Measurements from ENCODE around the gene IGF2R. TPM values are rescaled to one million over a fixed set of nuclear protein-coding genes. Genes with fewer than 3 reads are reported as not detected.

The IGF2R gene
- total RNA-seq, 1 donor from 2014 or later, result 105 TPM

DNA sequence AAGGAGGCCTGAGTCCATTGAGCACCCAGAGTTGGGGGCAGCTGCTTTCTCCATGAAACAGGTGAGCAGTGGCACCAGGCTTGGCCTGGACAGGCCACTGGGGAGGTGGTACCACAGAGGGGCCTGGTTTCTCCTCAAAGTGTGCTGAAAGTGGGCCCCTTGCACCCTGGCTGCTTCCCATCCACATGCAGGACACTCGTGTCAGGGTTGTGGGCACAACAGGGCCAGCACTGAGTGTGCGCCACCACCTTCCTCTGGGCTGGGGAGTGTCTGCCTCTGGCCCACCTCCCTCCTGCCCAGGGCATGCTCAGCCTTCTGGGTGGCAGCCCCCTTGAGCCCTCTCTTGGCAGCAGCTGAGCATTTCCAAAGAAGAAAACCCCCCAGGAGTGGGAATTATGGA is 147.5 kb downstream of the IGF2R start:
- Mint-ChIP-seq H3K9me3 (ENCODE audit: unreplicated experiment) (peaks cover 2% of the 10 kb centered on the region), H3K27me3 (ENCODE audit: unreplicated experiment) (peaks cover 5% of the 10 kb centered on the region), H3K4me3 (ENCODE audit: unreplicated experiment) (no peak overlapping the region), H3K36me3 (ENCODE audit: unreplicated experiment) (peaks cover 11% of the 10 kb centered on the region), H3K4me1 (ENCODE audit: low read depth, unreplicated experiment) (no peaks in the 10 kb centered on the region), H3K27ac (ENCODE audit: unreplicated experiment) (no peak overlapping the region)
- TF ChIP-seq, protein P1, sequence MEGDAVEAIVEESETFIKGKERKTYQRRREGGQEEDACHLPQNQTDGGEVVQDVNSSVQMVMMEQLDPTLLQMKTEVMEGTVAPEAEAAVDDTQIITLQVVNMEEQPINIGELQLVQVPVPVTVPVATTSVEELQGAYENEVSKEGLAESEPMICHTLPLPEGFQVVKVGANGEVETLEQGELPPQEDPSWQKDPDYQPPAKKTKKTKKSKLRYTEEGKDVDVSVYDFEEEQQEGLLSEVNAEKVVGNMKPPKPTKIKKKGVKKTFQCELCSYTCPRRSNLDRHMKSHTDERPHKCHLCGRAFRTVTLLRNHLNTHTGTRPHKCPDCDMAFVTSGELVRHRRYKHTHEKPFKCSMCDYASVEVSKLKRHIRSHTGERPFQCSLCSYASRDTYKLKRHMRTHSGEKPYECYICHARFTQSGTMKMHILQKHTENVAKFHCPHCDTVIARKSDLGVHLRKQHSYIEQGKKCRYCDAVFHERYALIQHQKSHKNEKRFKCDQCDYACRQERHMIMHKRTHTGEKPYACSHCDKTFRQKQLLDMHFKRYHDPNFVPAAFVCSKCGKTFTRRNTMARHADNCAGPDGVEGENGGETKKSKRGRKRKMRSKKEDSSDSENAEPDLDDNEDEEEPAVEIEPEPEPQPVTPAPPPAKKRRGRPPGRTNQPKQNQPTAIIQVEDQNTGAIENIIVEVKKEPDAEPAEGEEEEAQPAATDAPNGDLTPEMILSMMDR (IDR thresholded peaks at IDR 0.05; ENCODE audit: partially characterized antibody, unreplicated experiment), result no peak
- DNase-seq, result no peak

DNA sequence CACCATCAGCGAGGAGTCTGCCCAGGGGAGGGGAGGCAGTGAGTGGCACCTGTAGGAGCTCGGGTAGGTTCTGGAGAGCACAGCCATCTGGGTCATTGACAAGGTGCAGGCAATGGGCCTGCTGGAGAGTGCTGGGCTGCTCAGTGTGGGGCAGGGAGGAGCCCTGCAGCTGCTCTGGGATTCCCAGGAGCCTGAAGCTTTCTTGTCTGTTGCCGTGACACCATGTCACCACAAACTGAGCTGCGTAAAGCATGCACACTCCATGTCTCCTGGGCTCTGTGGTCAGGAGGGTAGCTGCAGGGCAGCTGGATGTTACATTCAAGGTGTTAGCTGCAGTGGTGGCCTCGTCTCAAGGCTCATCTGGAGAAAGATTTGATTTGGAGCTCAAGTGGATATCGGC is 148.3 kb downstream of the IGF2R start:
- Mint-ChIP-seq H3K27ac (ENCODE audit: unreplicated experiment) (no peak overlapping the region), H3K4me1 (ENCODE audit: low read depth, unreplicated experiment) (no peaks in the 10 kb centered on the region), H3K27me3 (ENCODE audit: unreplicated experiment) (peaks cover 5% of the 10 kb centered on the region)

DNA sequence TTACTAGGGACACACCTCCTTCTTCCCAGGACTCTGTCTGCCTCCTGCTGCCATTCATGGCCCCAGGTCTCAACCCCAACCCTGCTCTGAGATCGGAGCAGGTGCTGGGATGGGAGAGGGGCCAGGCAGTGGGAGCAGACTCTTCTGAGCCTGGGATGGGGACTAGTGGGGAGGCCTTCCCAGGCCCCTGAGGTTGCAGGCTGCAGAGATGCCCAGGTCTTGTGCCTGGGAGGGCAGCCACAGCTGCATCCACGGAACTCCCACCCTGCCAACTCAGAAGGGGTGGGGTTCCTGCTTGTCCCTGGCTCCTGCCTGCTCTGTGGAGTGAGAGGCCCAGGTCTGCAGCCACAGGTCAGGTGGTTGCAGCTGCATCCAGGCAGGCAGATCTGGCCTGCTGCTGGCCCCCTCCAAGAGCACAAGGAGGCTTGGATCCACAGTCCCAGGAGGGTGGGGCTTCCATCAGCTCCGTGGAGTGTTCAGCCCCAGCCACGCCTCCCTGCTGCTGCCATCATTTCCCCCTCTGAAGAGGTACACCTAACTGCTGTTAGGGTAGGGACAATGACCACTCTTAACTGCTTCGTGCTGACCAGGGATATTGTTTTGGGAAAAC is 149.8 kb downstream of the IGF2R start:
- H3K4me1 Mint-ChIP-seq (ENCODE audit: low read depth, unreplicated experiment), result no peaks in the 10 kb centered on the region
- H3K9me3 Mint-ChIP-seq (ENCODE audit: unreplicated experiment), result peaks cover 2% of the 10 kb centered on the region
- DNase-seq, result no peak
- H3K4me3 Mint-ChIP-seq (ENCODE audit: unreplicated experiment), result no peak overlapping the region
- peaks cover 11% of the 10 kb centered on the region for H3K36me3 Mint-ChIP-seq (ENCODE audit: unreplicated experiment)
- peaks cover 6% of the 10 kb centered on the region for H3K27me3 Mint-ChIP-seq (ENCODE audit: unreplicated experiment)
- no peak overlapping the region for H3K27ac Mint-ChIP-seq (ENCODE audit: unreplicated experiment)
- TF ChIP-seq, protein P1 (IDR thresholded peaks at IDR 0.05; ENCODE audit: partially characterized antibody, unreplicated experiment), result no peak

More for the DNA sequence above, 148.3 kb downstream of the IGF2R start:
- Mint-ChIP-seq H3K36me3 (ENCODE audit: unreplicated experiment) (peaks cover 11% of the 10 kb centered on the region), H3K4me3 (ENCODE audit: unreplicated experiment) (no peak overlapping the region), H3K9me3 (ENCODE audit: unreplicated experiment) (peaks cover 2% of the 10 kb centered on the region)
- TF ChIP-seq, protein P1 (IDR thresholded peaks at IDR 0.05; ENCODE audit: partially characterized antibody, unreplicated experiment), result no peak
- no peak for DNase-seq

DNA sequence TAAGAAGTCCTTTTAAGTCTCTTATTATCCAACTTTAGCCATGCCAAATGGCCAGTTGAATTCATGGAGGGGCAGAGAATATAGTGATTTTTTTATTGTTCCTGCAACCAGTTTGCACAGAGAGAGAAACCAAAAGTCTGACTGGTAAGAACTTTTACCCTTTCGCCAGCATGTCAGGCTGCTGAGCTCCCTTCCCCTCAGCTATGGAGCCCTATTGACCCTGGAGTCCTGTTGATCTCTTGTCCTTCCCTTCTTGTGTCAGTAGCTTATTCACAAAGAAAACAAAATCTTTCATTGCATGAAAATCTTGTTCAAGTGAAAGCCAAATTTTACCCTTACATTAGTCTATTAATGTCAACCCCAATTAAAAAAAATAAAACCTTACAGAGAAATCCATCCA is 151.2 kb downstream of the IGF2R start:
- Mint-ChIP-seq H3K27me3 (ENCODE audit: unreplicated experiment) (peaks cover 8% of the 10 kb centered on the region), H3K4me3 (ENCODE audit: unreplicated experiment) (no peak overlapping the region), H3K27ac (ENCODE audit: unreplicated experiment) (no peak overlapping the region), H3K36me3 (ENCODE audit: unreplicated experiment) (peaks cover 14% of the 10 kb centered on the region), H3K9me3 (ENCODE audit: unreplicated experiment) (peaks cover 4% of the 10 kb centered on the region), H3K4me1 (ENCODE audit: low read depth, unreplicated experiment) (no peaks in the 10 kb centered on the region)
- TF ChIP-seq, protein P1 (IDR thresholded peaks at IDR 0.05; ENCODE audit: partially characterized antibody, unreplicated experiment), result no peak
- no peak for DNase-seq

DNA sequence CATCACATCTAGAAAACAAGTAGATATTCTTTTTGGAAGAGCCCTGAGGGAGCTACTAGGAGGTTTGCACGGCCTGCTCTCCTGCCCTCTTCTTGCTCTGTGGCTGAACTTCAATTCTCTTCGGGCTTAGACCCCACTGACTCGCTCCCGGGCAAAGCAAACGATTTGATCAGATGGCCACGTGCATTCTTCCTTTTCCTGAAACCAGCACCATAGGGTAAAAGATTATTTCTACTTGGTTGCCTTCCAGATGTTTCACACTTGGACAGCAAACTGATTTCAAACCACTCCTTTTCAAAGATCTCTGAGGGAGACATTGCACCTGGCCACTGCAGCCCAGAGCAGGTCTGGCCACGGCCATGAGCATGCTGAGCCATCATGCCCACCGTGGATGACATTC is 152.7 kb downstream of the IGF2R start, which contains the start of gene SLC22A1:
Gene SLC22A1, plus strand, starts transcription at position 258 of the 400 bp plus-strand sequence. Its CDS starts 121 bp downstream, at position 379.
- H3K27me3 Mint-ChIP-seq (ENCODE audit: unreplicated experiment), result peaks cover 7% of the 10 kb centered on the region
- H3K36me3 Mint-ChIP-seq (ENCODE audit: unreplicated experiment), result peaks cover 16% of the 10 kb centered on the region
- H3K27ac Mint-ChIP-seq (ENCODE audit: unreplicated experiment), result no peak within 1 kb of the TSS
- no peaks in the 10 kb centered on the region for H3K4me1 Mint-ChIP-seq (ENCODE audit: low read depth, unreplicated experiment)
- DNase-seq, result no peak
- TF ChIP-seq, protein P1 (IDR thresholded peaks at IDR 0.05; ENCODE audit: partially characterized antibody, unreplicated experiment), result no peak
- peaks cover 4% of the 10 kb centered on the region for H3K9me3 Mint-ChIP-seq (ENCODE audit: unreplicated experiment)
- no peak within 1 kb of the TSS for H3K4me3 Mint-ChIP-seq (ENCODE audit: unreplicated experiment)
